Cardiac muscle cell (in vitro differentiated cells and primary cell): ENCODE measurements around the gene SFI1. TPM values are rescaled to one million over a fixed set of nuclear protein-coding genes. Genes with fewer than 3 reads are reported as not detected.
A peak's percentile ranks its signal among the peaks of the same experiment; 100 is the strongest.

Experiments used
- DNase-seq, 2 donors: peaks; one replicate each; pipeline versions ENCODE4 v3.0.0 to v3.0.0-alpha.2; 2010 to 2017; ENCODE audit warnings: low read depth in 1 of 2, low spot score in 1 of 2
- H3K27ac ChIP-seq: fragments of 200-600 bp; sonication (generic); 2 replicates; pipeline ENCODE4 v1.5.1; 2016
- H3K27me3 ChIP-seq: fragments of 200-600 bp; sonication (generic); 2 replicates; pipeline ENCODE4 v1.6.0; 2016; ENCODE audit warnings: control low read depth
- H3K36me3 ChIP-seq: fragments of 200-600 bp; sonication (generic); 2 replicates; pipeline ENCODE4 v1.5.1; 2016; ENCODE audit warnings: control low read depth
- H3K4me1 ChIP-seq: fragments of 200-600 bp; sonication (generic); 2 replicates; pipeline ENCODE4 v1.8.1; 2017; ENCODE audit warnings: low read depth, mild to moderate bottlenecking, mixed run types
- H3K4me3 ChIP-seq: fragments of 200-600 bp; sonication (generic); 2 replicates; pipeline ENCODE4 v1.5.1; 2016; ENCODE audit warnings: mild to moderate bottlenecking
- H3K9me3 ChIP-seq: fragments of 200-600 bp; sonication (generic); 2 replicates; pipeline ENCODE4 v1.5.1; 2017; ENCODE audit warnings: low read depth, mild to moderate bottlenecking, control low read depth
- CTCF ChIP-seq: IDR thresholded peaks from 2 replicates; pipeline ENCODE4 v1.5.1; 2012; ENCODE audit warnings: low read depth, mild to moderate bottlenecking, low read length
- polyA plus RNA-seq: library from polyadenylated mRNA; unstranded; fragments of >200 nt; fragmentation: Nextera tagmentation; extraction: Ambion mirVana; gene quantifications from 2 replicates; pipeline ENCODE4 v1.2.1, GENCODE V29; 2016
- total RNA-seq: library from RNA; depleted of rRNA; stranded (reverse); fragments of >200 nt; gene quantifications from 2 replicates; pipeline ENCODE4 v1.2.3, GENCODE V29; 2016

Gene SFI1
- total and polyA plus RNA-seq, 2 experiments from 2014 or later = 13.6 to 23.8 TPM

- no peak for DNase-seq
- Histone ChIP-seq H3K9me3 (no peaks in the 10 kb centered on the region), H3K27ac (no peak overlapping the region), H3K36me3 (no peaks in the 10 kb centered on the region), H3K4me1 (peaks cover 8% of the 10 kb centered on the region), H3K4me3 (no peak overlapping the region), H3K27me3 (no peaks in the 10 kb centered on the region)
- TF ChIP-seq CTCF = no peak
These were observed 109.7 kb downstream of the SFI1 start for GRCh38 chr22:31605851-31606585.

GRCh38 chr22:31607696-31608095, 111.4 kb downstream of the SFI1 start:
- Histone ChIP-seq H3K27ac (no peak overlapping the region), H3K4me3 (no peak overlapping the region)
- DNase-seq = no peak

GRCh38 chr22:31609716-31610115, 113.4 kb downstream of the SFI1 start:
- Histone ChIP-seq H3K4me3 (no peak overlapping the region), H3K27me3 (no peaks in the 10 kb centered on the region), H3K9me3 (no peaks in the 10 kb centered on the region), H3K36me3 (no peaks in the 10 kb centered on the region), H3K4me1 (peaks cover 4% of the 10 kb centered on the region), H3K27ac (no peak overlapping the region)
- no peak for DNase-seq
- TF ChIP-seq CTCF = no peak

More at GRCh38 chr22:31607696-31608095, 111.4 kb downstream of the SFI1 start:
- TF ChIP-seq CTCF = no peak
- H3K4me1 ChIP-seq = peaks cover 5% of the 10 kb centered on the region
- no peaks in the 10 kb centered on the region for H3K36me3 ChIP-seq
- H3K27me3 ChIP-seq = no peaks in the 10 kb centered on the region
- no peaks in the 10 kb centered on the region for H3K9me3 ChIP-seq

GRCh38 chr22:31610611-31611010, 114.3 kb downstream of the SFI1 start:
- Histone ChIP-seq H3K27ac (no peak overlapping the region), H3K27me3 (no peaks in the 10 kb centered on the region), H3K36me3 (no peaks in the 10 kb centered on the region), H3K9me3 (no peaks in the 10 kb centered on the region), H3K4me1 (peaks cover 2% of the 10 kb centered on the region), H3K4me3 (no peak overlapping the region)
- TF ChIP-seq CTCF = no peak
- no peak for DNase-seq

- Histone ChIP-seq H3K4me3 (no peak overlapping the region), H3K27me3 (no peaks in the 10 kb centered on the region), H3K9me3 (no peaks in the 10 kb centered on the region), H3K27ac (no peak overlapping the region), H3K36me3 (no peaks in the 10 kb centered on the region), H3K4me1 (peaks cover 5% of the 10 kb centered on the region)
- DNase-seq = peak in 1 of 2 donors; percentile 70
- peak; percentile 5 for TF ChIP-seq CTCF
These were observed 114.9 kb downstream of the SFI1 start for GRCh38 chr22:31611061-31611760.
